ENCODE results near the gene TNFSF11.

The TNFSF11 gene

DNA sequence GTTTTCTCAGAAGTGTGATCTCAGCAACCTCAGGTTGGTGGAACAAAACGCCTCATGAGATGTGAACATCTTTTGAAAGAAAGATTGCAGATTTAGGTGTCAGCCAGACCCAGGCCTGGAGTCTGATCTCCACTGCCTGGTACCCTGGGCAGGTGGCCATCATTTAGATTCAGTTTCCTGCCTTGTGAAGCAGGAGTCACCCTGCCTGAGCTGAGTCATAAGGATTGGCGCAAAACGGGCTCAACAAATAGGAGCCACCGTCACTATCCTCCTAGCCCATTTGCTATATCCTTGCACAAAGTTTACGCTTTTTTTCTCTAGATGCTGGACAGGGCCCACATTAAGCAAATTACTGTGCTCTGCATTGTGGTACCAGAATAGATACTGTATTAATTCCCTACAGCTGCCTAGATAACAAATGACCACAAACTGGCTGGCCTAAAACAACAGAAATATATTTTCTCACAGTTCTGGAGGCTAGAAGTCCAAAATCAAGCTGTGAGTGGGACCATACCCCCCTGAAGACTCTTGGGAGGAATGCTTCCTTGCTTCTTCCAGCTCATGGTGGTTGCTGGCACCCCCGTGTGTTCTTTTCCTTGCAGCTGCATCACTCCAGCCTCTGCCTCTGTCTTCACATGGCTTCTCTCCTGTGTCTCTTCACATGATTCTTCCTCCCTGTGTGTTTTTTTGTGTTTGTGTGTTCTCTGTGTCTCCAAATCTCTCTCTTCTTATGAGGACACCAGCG, 38.2 kb downstream of the TNFSF11 start:
- no peak for DNase-seq

DNA sequence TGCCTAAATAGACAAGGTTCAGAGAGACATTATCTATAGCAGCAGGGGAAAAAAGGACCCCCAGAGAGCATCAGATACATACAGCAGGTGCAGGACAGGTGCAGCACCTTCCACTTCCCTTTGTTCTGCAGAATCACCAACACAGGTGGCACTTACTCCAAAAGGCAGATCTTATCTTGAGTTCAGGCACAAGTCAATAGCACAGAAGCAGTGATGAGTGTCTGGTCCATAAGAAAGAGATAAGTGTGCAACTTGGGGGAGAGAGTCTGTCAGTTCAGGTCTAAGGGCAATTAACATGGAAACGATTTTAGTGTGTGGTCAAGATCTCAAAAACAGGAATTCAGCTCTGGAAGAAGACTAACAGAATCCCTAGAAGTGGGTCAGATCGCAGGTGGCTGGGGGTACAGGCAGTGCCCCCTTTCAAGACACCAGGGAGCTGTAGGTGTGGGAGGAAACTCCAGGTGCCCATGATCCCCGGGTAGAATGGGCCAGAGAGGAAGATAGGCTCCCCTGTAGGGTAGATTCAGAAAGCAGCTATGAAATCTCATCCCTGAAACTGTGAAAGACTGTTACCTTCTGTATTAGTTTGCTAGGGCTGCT, 40.6 kb downstream of the TNFSF11 start:
- DNase-seq = no peak

DNA sequence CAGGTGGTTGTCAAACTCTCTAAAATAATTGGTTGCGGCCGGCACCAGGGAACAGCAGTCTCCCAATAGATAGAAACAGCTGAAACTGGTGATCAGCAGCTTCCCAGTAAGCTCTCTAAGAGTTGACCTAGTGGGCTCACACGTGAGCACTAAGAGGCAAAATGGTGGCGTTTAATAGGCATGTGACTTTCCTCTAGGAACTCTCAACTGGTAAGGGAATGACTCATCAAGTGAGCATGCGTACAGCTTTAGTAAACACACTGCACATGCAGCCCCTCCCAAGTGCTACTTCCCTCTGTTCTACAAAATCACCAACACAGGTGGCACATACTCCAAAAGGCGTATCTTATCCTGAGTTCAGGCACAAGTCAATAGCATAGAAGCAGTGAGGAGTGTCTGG, 41.7 kb downstream of the TNFSF11 start:
- no peak for DNase-seq

DNA sequence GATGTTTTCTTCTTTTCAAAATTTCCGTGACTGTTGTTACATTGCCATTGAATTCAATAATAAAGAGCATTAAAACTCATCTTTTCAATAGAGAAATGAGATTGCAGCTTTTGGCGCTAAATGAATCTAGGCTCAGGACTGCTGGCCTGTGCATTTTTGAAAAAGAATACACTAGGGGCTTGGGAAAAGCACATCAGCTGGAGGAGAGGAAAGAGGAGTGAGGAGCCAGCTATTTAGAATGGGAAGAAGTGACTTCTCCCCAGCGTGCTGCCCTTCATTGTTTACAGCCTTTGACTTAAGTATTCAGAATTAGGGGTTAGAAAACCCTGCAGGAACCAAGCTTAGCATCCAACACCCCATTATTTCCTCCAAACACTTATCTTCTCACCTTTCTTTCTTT, 43.3 kb downstream of the TNFSF11 start:
- no peak for DNase-seq

DNA sequence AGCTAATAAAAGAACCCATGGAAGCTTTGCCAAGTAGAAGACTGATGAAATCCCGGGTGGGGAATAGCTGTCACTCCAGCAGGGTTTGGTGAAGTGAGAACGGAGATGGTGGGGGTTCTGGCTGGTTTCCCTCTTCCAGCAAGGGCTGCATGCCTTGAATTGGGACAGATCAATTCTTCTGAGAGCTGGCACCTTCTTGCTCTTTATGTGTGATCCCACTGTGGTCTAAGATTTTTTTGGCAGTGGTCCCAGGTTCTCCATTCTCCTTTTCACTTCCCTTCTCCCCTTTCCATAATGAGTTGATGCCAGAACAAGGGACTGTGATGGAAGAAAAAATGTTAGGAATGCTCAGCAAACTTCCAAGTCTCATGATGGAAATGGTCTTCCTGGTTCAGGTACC, 50.0 kb downstream of the TNFSF11 start:
- no peak for DNase-seq

DNA sequence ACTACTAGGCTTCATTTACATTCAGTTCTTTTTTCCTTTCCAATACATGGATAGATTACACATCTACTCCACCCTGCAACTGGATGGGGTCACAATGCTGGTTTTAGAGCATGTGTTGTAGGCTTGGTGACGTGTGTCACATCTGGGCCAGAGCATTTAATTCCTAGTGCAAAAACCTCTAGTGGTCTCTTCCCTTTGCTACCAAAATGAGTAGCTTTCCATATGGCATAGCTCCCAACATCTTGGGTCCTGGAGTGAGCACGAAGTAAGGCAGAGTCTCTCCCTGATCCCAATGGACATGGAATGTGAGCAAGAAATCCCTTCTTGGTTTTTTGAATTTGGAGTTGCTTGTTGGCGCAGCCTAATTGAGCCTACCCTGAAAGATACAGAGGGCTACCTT, 51.7 kb downstream of the TNFSF11 start:
- no peak for DNase-seq

DNA sequence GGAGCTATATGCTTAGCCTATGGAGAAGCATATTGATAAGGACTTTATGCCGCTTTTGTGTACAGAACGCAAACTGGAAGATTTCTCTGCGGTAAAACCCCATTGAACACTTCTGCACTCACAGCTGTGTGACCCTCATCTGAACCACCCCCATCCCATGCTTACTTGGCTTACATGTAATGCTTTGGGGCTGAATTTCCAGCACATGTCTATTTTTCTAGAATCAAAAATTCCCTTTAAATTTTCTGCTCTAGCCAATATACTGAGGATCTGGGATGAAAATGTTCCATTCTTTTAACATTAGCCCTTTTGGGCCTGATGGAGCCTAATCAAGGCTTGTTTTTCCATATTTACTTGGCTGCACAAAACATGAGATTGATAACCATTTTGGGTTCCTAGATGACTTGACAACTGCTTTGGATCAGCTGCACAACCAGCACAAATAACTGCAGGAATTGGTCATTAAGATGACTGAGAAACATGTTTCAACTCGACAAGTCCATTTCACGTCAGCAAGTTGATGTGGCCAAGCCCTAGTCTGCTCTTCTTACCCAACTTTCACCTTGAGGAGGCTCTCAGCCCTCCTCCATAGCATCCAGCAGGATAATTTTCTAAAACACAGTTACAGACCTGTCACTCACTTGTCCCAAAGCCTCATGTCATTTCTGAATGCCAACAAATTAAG, 52.4 kb downstream of the TNFSF11 start:
- DNase-seq = no peak

DNA sequence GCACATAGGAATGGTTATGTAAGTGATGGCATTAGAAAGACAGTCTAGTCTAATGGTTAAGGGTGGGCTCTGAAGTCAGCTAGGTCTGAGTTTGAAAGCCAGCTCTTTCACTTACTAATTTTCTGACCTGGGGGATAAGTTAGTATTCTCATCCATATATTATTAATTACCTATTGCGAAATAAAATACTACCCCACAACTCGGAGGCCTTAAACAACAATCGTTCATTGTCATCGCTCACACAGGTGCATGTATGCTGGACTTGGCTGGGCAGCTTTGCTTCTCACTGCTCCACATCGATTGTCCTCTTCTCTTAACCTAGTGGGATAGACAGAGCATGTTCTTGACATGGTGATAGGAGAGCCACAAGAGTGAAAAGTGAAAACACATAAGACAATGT, 54.7 kb downstream of the TNFSF11 start:
- no peak for DNase-seq

DNA sequence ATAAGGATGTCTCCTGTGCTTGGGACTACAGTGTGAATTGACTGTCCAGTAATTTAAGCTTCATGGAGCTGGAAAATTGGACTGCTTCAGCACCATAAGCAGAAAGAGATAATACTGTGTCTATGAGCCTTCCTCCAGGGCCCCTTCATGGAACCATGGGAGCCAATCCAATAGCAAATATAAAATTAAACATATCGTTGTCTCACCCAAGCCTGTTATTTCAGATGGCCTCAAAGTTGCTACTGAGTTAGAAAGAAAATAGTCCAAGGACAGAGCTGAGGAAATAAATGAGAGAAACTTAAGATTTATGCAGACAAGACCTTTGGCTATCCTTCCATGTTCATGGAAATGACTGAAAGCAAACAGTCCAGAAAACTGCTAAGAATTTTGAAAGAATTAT, 57.2 kb downstream of the TNFSF11 start:
- DNase-seq = no peak

DNA sequence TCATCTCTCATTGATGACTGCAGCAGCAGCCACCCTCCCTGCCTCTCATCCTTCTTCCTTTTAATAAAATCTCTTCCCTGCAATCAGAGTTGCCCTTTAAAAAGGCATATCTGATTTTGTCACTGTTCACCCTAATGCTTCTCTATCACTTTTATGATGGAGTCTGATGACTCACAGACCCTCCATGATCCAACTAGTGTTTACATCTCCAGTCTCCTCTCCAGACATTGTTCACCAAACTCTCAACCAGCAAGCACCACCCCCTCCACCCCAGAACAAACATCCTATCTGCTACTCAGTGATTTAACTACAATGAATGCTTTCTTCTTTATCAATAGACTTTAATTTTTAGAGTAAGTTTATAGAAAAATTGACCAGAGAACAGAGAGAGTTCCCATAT, 59.5 kb downstream of the TNFSF11 start:
- DNase-seq = no peak

DNA sequence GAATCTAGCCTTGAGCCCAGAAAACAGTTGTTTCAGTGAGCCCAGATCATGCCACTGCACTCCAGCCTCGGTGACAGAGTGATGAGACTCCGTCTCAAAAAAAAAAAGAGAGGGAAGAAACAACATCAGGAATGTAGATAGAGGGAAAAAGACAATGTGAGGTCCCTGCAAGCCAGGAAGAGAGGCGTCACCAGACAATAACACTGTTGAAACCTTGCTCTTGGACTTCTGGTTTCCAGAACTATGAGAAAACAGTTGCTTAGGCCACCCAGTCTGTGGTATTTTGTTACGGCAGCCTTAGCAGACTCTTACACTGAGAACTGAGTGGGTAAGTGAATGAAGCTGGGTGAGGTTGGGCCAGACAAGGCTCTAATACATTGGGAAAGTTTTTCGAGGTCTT, 64.1 kb downstream of the TNFSF11 start:
- no peak for DNase-seq

DNA sequence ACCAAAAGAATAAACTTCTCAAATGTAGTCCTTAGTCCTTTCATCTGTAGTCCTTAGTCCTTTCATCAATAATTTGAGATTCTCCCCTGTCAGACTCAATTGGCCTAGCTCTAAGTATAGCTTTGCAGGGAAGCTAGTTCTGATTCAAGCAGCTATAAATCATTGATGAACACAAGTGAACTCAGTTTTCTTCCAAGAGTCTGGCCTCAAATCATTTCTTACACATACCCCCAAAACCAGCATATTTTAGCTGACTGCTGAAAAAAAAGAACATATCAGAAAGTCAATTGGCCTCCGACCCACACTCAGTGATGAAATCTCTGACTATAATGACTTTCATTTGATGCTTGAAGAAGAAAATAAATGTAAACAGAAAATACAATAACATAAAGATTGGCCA, 64.9 kb downstream of the TNFSF11 start:
- no peak for DNase-seq

DNA sequence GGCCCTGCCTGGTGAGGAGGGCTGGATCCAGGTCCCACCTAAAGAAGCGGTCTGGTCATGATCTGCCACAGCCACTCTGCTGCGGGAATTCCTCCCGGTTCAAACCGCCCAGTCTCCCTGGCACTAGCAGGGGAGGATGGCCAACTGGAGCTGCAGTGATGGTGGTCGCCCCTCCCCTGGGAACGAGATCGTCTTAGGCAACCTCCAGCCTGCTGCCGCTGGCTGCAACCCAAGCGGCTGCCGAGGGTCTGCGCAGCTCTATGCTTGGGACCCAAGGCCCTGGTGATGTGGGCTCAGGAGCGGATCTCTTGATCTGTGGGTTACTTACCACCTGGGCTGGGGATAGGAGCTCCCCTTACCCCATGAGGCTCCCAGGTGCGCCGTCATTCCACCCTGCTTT, 69.1 kb downstream of the TNFSF11 start:
- DNase-seq = no peak

DNA sequence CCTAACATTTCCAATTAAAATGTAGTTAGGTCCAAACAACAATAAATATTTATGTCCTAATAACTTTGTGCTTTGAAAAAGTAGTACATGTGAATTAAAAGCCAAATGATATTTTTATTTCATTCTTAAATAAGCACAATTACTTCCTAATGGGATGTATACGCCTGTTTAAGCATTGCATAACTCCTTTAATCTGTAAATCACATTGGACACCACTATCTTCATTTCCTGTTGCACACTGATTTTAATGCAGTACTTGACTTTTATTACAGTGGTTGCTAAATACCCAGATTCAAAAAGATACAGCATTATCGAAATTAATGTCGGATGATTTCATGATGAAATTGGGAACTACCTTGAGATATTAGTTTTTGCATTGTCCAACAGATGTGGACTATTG, 70.9 kb downstream of the TNFSF11 start:
- DNase-seq = no peak

DNA sequence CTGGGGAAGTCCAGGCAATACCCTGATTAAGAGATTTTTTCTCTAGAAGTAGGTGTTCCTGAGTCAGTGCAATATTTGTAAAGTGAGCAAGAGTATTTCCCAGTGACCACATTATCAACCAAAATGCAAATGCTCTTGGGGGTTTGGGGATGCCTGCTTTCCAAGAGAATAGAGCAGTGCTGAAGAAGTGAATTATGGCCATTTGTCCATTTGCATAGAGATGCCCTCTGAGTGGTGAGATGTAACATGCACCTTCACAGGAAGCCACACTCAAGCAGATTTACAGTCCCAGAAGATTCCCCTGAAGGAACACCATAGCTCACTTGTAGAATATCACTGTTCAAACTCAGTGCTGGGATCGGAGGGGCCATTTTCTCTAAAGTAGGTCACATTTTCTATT, 71.8 kb downstream of the TNFSF11 start:
- no peak for DNase-seq

DNA sequence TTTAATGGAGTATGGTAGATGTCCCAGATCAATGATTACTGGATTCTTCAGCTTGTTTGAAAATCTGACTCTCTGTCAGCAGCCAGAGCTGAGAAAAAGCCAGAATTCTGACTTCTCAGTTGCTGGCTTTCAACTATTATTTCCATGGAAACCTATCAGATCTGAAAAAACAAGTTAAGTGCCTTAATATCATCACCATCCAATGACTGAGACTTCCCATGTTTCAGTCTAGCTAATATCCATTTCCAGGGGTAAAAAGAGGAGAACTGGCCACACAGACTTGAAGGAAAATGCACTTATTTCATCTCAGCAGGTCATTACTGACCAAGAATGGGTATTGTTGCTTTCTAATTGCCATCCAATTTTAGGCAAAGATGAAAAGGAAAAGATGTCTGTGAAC, 75.2 kb downstream of the TNFSF11 start:
- no peak for DNase-seq

DNA sequence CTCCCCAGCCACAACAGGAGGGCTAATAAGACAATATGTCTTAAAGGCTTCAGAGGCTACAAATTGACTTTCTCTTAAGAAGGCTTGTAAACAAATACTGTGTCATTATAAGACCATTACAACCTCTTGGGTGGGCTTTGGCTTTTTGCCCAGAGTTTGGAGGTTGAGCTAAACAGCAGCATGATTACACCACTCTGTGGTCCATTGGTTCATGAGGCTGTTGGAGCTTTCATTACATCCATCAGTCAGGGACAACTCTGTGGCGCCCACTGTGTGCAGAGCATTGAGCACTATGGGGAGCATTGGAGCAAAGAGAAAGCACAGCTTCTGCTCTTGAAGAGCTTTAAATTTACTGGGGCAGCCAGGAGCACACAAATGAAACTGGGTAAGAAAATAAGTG, 75.9 kb downstream of the TNFSF11 start:
- no peak for DNase-seq

DNA sequence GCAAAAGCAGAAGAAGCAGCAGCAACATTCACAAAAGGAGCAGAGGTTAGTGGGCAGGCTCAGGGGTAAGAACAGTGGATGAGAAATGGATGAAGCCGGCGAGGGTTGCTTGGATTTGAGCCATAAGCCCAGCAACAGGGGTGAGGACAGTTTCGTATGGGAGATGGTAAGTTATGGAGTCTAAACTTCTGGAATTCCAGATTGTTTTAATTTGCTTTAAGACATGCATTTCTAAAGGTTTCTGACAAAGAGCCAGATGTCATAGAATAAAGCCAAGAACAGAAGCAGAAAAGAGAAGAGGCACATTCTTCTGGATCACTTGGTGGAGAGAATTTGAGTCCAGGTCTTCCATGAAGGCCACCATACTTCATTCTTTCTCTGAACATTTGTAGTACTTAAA, 76.6 kb downstream of the TNFSF11 start:
- DNase-seq = no peak

DNA sequence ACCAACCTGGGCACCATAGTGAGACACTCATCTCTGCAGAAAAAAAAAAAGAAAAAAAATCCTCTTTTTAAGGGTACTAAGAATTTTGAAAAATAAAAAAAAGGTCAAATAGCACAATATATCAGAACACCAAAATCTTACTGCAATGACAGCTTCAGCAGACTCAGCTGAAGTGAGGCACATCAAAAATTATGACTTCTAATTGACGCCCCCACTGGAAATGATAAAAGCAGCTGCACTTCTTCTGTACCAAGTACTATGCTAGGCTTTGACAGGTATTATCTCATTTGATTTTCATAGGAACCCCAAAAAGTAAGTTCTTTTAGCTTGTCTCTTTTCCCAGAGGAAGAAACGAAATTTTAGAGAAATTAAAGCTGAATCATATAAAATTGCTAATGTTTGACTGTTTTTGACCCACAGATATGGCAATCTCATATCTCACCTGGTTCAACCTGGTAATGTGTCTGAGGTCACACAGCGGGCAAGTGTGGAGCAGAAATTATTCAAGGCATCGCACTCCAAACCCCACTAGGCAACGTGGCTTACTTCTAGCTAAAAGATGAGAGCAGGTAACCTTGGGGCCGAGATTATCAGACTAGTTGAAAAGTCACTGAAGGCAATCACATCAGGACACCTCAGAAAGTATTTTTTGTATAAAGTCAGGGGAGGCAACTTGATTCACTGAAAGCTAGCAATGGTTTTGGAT, 78.1 kb downstream of the TNFSF11 start:
- DNase-seq = no peak

DNA sequence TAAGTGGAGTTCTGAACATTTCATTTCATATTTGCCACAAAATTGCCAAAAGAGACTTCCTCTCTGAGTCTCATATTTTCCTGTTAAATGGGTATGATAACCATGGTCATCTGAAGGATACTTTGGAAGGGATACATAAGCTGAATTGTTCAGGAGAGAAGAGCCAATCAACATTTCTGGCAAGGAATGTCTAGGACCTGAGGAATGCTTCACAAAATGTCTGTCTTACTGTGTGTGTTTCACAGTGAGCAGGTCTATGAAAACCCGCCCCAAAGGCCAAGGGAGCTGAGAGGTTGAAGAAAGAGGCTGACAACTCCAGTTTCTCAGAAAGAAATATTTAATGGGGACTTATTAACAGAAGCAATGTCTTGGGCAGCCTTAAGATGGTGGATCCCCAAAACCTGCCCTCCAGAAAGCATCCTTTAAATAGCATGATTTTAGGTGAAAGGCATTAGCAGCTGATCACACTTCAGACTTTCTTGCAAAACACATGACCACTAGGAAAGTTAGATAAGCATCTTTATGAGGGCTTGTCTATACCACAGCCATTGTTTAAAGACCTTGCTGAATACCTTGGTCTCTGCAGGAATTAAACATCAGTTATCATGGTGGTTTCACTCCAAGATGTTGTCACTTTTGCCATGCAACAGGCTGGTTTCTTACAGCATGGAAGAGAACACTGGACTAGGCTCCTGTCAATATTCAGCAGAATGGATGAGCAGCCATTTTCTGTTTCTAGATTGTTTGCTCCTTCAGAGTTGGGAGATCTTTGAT, 78.9 kb downstream of the TNFSF11 start:
- DNase-seq = no peak

DNA sequence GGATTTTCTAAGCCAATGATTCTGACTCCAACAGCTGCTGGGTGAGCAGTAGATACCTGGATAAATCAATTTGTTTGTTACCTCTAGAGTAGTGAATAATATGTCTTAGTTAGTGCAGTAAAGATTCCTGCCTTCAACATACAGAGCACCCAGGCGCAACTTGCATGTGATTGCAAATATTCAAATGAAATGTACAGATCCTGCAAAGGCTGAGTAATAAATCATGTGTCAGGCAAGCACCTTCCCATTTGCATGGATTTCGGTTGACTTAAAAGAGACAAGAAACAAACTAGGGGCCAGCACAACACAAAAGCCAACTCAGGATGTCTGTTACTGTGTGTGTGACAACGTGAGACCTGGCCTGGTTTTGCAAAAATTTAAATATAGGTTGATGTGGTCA, 79.7 kb downstream of the TNFSF11 start:
- DNase-seq = no peak

DNA sequence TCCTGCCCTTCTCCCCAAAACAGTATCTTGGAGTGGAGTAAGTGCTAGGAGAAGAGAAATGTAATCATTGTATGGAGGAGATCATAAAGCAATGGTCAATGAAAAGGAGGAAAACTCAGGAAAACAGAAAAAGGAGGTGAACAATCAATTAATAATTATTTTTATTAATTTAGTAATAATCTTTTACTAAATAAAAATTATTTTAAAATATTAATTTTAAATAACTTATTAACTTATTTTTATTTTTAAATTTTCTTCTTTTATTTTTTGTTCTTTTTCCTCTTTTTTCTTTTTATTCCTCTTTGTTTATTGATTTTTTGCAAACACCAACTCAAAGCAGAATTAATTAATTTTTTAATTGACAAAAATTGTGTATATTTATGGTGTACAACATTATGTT, 80.3 kb downstream of the TNFSF11 start:
- no peak for DNase-seq

DNA sequence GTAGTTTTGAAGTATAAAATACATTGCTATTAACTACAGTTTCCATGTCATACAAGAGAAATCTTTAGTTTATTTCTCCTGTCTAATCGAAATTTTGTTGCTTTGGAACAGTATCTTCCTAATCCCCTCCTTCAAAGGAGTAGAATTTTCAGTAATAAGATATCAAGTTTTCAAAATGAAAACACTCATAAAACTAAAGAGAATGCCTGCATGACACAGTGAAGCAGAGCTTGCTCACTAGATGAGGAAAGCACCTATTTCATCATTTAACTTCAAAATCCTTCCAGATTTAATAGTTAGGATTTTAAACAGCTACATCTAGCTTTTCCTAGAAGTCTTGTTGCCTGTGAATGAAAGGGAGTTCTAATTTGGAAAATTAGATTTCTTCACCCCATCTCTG, 80.8 kb downstream of the TNFSF11 start:
- no peak for DNase-seq

Measured in activated CD4-positive, alpha-beta T cell treated with anti-CD3 and anti-CD28 coated beads, Interleukin-2, amount 50 U/mL, for 1 hour (primary cell).